HepG2 (cell line): ENCODE results near the gene ALK.

Experiments used
- ETV6 ChIP-seq: sonication (generic); formaldehyde crosslinking; conservative IDR thresholded peaks from 2 replicates; pipeline ENCODE4 v1.4.0; 2020; ENCODE audit warnings: missing genetic modification reagents
- IKZF4 ChIP-seq: sonication (generic); formaldehyde crosslinking; IDR thresholded peaks from 2 replicates; pipeline ENCODE4 v1.5.1; 2020; ENCODE audit warnings: borderline replicate concordance, mild to moderate bottlenecking, low read depth, missing genetic modification reagents; ENCODE audit errors: not compliant biosample characterization
- KDM2A ChIP-seq: sonication (generic); formaldehyde crosslinking; IDR thresholded peaks from 2 replicates; pipeline ENCODE4 v1.4.0; 2020; ENCODE audit warnings: low read depth, missing genetic modification reagents, borderline replicate concordance
- POLR2A ChIP-seq, 2 experiments: IDR thresholded peaks; 2 replicates each; pipeline ENCODE4 v1.6.1; 2011; ENCODE audit warnings: low read depth in 2 of 2, low read length in 2 of 2, mild to moderate bottlenecking in 1 of 2, moderate library complexity in 1 of 2; ENCODE audit not compliant: insufficient read depth in 1 of 2
- RNF2 ChIP-seq: fragments of 450-650 bp; conservative IDR thresholded peaks from 2 replicates; pipeline ENCODE4 v1.6.1; 2016; ENCODE audit warnings: low read depth
- ZBTB1 ChIP-seq: sonication (generic); formaldehyde crosslinking; IDR thresholded peaks from 2 replicates; pipeline ENCODE4 v1.4.0; 2020; ENCODE audit warnings: missing genetic modification reagents, borderline replicate concordance

- no peak for TF ChIP-seq ZBTB1
- no peak for TF ChIP-seq KDM2A (CRISPR knock-in tag)
- no peak for TF ChIP-seq IKZF4
- TF ChIP-seq ETV6 (CRISPR knock-in tag) = no peak
- no peak for TF ChIP-seq POLR2A (IDR thresholded peaks at IDR 0.05; ENCODE audit: insufficient read depth in 1 of 2, low read depth in 2 of 2, low read length in 2 of 2)
- no peak for TF ChIP-seq RNF2
These were observed 303.4 kb downstream of the ALK start for GRCh38 chr2:29618024-29618423.
